CD4-positive, CD25-positive, alpha-beta regulatory T cell (primary cell): ENCODE data around the gene NAV2. TPM values are rescaled to one million over a fixed set of nuclear protein-coding genes. Genes with fewer than 3 reads are reported as not detected.

ENCODE experiments used
- ATAC-seq, 2 donors: fragments of 150-1000 bp; cut with Tn5 transposase; one replicate each; pipeline ENCODE4 v1.10.0; 2021; ENCODE audit warnings: low read depth in 2 of 2, moderate number of reproducible peaks in 2 of 2, moderate library complexity in 1 of 2
- DNase-seq, 3 donors: peaks; one replicate each; pipeline versions ENCODE4 v3.0.0 to v3.0.0-alpha.2; 2012 to 2022; ENCODE audit warnings: mixed read lengths in 1 of 3
- H3K27ac ChIP-seq: one replicate; pipeline ENCODE4 v1.7.0; 2013; ENCODE audit warnings: mild to moderate bottlenecking, low read length; ENCODE audit not compliant: insufficient read depth, poor library complexity, severe bottlenecking
- H3K27me3 ChIP-seq: one replicate; pipeline ENCODE4 v1.7.0; 2013; ENCODE audit warnings: low read length; ENCODE audit not compliant: control insufficient read depth, insufficient read depth
- H3K36me3 ChIP-seq: one replicate; pipeline ENCODE4 v1.7.0; 2013; ENCODE audit warnings: mild to moderate bottlenecking, low read length, moderate library complexity; ENCODE audit not compliant: control insufficient read depth, insufficient read depth
- H3K4me1 ChIP-seq: 2 replicates; pipeline ENCODE4 v1.7.0; 2013; ENCODE audit warnings: mild to moderate bottlenecking, low read length; ENCODE audit not compliant: insufficient read depth, control insufficient read depth, poor library complexity, severe bottlenecking
- H3K4me3 ChIP-seq: one replicate; pipeline ENCODE4 v1.7.0; 2013; ENCODE audit warnings: low read depth, mild to moderate bottlenecking, low read length, moderate library complexity
- H3K9me3 ChIP-seq, 2 experiments: 1 replicate in 1 of 2; 2 replicates in 1 of 2; pipeline ENCODE4 v1.7.0; 2013; ENCODE audit warnings: low read length in 2 of 2, mild to moderate bottlenecking in 1 of 2, moderate library complexity in 1 of 2; ENCODE audit not compliant: control insufficient read depth in 2 of 2
- H3K27ac Mint-ChIP-seq, 3 donors: one replicate each; pipeline ENCODE4 v1.8.0; 2020 to 2022; ENCODE audit warnings: mild to moderate bottlenecking in 3 of 3, mixed read lengths in 3 of 3, moderate library complexity in 2 of 3
- H3K27me3 Mint-ChIP-seq: one replicate; pipeline ENCODE4 v1.8.0; 2022; ENCODE audit warnings: mild to moderate bottlenecking, mixed read lengths
- H3K36me3 Mint-ChIP-seq: one replicate; pipeline ENCODE4 v1.8.0; 2020; ENCODE audit warnings: mixed read lengths
- H3K4me1 Mint-ChIP-seq, 4 donors: one replicate each; pipeline ENCODE4 v1.8.0; 2020 to 2022; ENCODE audit warnings: mixed read lengths in 4 of 4, mild to moderate bottlenecking in 1 of 4
- H3K4me3 Mint-ChIP-seq, 4 donors: one replicate each; pipeline ENCODE4 v1.8.0; 2020 to 2022; ENCODE audit warnings: mild to moderate bottlenecking in 4 of 4, mixed read lengths in 4 of 4, moderate library complexity in 3 of 4
- H3K9me3 Mint-ChIP-seq, 7 donors: one replicate each; pipeline ENCODE4 v1.8.0; 2020 to 2022; ENCODE audit warnings: mixed read lengths in 7 of 7, mild to moderate bottlenecking in 3 of 7, moderate library complexity in 2 of 7
- polyA plus RNA-seq, 4 donors: library from polyadenylated mRNA; unstranded; fragments of 300-500 nt; fragmentation: Illumina TruSeq; gene quantifications; one replicate each; pipeline ENCODE4 v1.2.3, GENCODE V29; 2021
- total RNA-seq: library from RNA; stranded (reverse); gene quantifications from one replicate; pipeline ENCODE4 v1.2.3, GENCODE V29; 2022

NAV2 gene
- total and polyA plus RNA-seq, 5 donors from 2014 or later = 0.14 to 0.59 (median 0.36) TPM; not detected in 2

DNA sequence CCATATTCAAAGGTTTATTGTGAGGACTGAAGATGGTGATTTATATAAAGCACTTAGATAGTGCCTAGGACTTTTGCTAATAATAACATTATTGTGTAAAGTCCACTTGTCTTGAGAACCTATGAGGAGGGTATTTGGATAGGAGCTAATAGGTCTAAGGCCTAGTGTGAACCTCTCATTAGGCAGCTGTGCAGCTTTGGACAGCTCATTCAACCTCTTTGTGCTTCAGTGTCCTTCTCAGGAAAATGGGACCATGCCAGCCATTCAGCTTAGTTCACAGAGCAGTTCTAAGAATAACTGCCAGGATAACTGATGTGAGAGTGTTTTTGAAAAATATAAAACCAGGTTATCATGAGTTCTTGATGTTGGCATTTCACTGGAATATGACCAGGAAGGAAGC, 56.2 kb downstream of the NAV2 start:
- Histone ChIP-seq H3K27me3 (peaks cover 5% of the 10 kb centered on the region), H3K27ac (no peak overlapping the region), H3K4me1 (no peaks in the 10 kb centered on the region), H3K36me3 (no peaks in the 10 kb centered on the region), H3K4me3 (no peak overlapping the region), H3K9me3 (no peaks in the 10 kb centered on the region)
- Mint-ChIP-seq H3K27ac (no peak overlapping the region), H3K4me3 (no peak overlapping the region), H3K9me3 (no peaks in the 10 kb centered on the region), H3K36me3 (no peaks in the 10 kb centered on the region), H3K27me3 (peaks cover 20% of the 10 kb centered on the region), H3K4me1 (no peaks in the 10 kb centered on the region)
- DNase-seq (no peak), ATAC-seq (no peak)

DNA sequence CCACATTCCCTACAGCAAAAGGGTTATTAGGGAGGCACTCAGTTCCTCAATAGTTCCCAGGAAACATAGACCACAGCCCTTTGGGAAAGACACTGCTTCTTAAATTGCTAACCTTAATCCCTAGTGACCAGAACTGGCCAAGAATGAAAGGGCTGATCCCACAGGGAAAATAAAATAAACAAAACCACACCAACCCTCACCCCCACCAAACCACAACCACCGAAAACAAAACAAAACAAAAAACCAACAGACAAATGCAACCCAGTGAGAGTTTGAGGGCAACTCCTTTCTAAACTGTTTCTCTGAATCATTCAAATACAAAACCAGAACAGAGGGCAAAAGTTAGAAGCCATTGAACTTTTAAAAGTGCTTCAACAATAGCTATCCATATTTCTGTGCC, 57.2 kb downstream of the NAV2 start:
- Histone ChIP-seq H3K9me3 (no peaks in the 10 kb centered on the region), H3K4me3 (no peak overlapping the region), H3K27ac (no peak overlapping the region), H3K4me1 (no peaks in the 10 kb centered on the region), H3K27me3 (peaks cover 5% of the 10 kb centered on the region), H3K36me3 (no peaks in the 10 kb centered on the region)
- peak overlapping the region in 1 of 3 donors; percentile 64 for H3K27ac Mint-ChIP-seq
- H3K9me3 Mint-ChIP-seq = no peaks in the 10 kb centered on the region
- no peaks in the 10 kb centered on the region for H3K4me1 Mint-ChIP-seq
- DNase-seq (no peak), ATAC-seq (no peak)
- peaks cover 27% of the 10 kb centered on the region for H3K27me3 Mint-ChIP-seq
- no peaks in the 10 kb centered on the region for H3K36me3 Mint-ChIP-seq
- H3K4me3 Mint-ChIP-seq = no peak overlapping the region

- H3K9me3 Mint-ChIP-seq = no peaks in the 10 kb centered on the region
- no peak overlapping the region for H3K4me3 Mint-ChIP-seq
- H3K27ac ChIP-seq = no peak overlapping the region
- H3K4me1 ChIP-seq = no peaks in the 10 kb centered on the region
- ATAC-seq (no peak), DNase-seq (no peak)
- H3K36me3 Mint-ChIP-seq = no peaks in the 10 kb centered on the region
- H3K27me3 ChIP-seq = peaks cover 8% of the 10 kb centered on the region
- no peaks in the 10 kb centered on the region for H3K4me1 Mint-ChIP-seq
- no peak overlapping the region for H3K4me3 ChIP-seq
- H3K27ac Mint-ChIP-seq = no peak overlapping the region
- H3K27me3 Mint-ChIP-seq = peaks cover 27% of the 10 kb centered on the region
- no peaks in the 10 kb centered on the region for H3K36me3 ChIP-seq
- H3K9me3 ChIP-seq = no peaks in the 10 kb centered on the region
Measured at GRCh38 chr11:19770277-19770676, 57.6 kb downstream of the NAV2 start.

DNA sequence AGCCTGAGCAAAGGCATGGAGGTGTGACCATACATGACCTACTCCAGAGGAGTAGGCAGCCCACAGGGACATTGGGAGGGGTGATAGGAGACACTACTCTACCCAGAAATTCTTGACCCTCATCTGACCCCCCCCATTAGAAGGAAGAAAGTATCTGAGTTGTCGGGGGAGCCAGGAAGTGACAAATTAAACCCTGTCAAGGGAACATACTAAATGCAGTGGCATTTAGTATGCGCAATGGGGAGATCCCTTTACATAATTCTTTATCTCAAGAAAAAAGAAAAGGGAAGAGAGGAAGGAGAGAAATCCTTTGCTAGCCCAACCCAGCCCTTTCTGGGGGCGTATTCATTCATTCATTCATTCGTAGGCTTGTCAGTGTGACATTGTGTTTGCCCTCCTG, 58.8 kb downstream of the NAV2 start:
- Histone ChIP-seq H3K27ac (no peak overlapping the region), H3K36me3 (no peaks in the 10 kb centered on the region), H3K4me1 (no peaks in the 10 kb centered on the region), H3K27me3 (peaks cover 15% of the 10 kb centered on the region), H3K4me3 (no peak overlapping the region), H3K9me3 (no peaks in the 10 kb centered on the region)
- H3K27ac Mint-ChIP-seq = no peak overlapping the region
- ATAC-seq = no peak
- H3K4me1 Mint-ChIP-seq = peaks cover 0 to 4% (median 0%) of the 10 kb centered on the region in 4 donors
- H3K36me3 Mint-ChIP-seq = no peaks in the 10 kb centered on the region
- peaks cover 0 to 2% (median 0%) of the 10 kb centered on the region in 7 donors for H3K9me3 Mint-ChIP-seq
- no peak for DNase-seq
- H3K27me3 Mint-ChIP-seq = peaks cover 29% of the 10 kb centered on the region
- no peak overlapping the region for H3K4me3 Mint-ChIP-seq

DNA sequence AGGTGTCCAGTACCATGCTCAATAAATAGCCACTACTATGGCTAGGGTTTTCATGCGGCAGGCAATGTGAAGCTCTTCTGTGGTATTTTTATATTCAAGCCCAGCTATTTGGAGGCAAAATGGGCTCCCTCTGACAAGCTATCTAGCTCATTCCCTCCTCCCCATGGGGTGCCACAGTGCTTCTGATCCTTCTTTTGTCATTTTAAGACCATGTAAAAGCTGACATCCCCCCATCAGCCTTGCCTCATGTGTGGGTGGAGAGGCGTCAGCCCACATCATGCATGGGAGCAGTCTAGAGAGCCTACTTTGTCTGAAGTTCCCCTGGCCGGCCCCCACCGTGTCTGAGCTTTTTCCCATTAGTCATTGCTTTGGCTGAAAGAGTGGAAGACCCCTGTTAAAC, 59.8 kb downstream of the NAV2 start:
- Histone ChIP-seq H3K4me3 (no peak overlapping the region), H3K27me3 (peaks cover 15% of the 10 kb centered on the region), H3K9me3 (no peaks in the 10 kb centered on the region), H3K36me3 (no peaks in the 10 kb centered on the region), H3K4me1 (no peaks in the 10 kb centered on the region), H3K27ac (no peak overlapping the region)
- no peak for DNase-seq
- Mint-ChIP-seq H3K4me3 (no peak overlapping the region), H3K27ac (no peak overlapping the region), H3K9me3 (peaks cover 0 to 2% (median 0%) of the 10 kb centered on the region in 7 donors), H3K4me1 (peaks cover 0 to 7% (median under 1%) of the 10 kb centered on the region in 4 donors), H3K27me3 (peaks cover 27% of the 10 kb centered on the region), H3K36me3 (no peaks in the 10 kb centered on the region)
- ATAC-seq = no peak

- no peak overlapping the region for H3K27ac ChIP-seq
- peaks cover 41% of the 10 kb centered on the region for H3K27me3 Mint-ChIP-seq
- no peaks in the 10 kb centered on the region for H3K4me1 ChIP-seq
- no peak overlapping the region for H3K4me3 Mint-ChIP-seq
- H3K36me3 Mint-ChIP-seq = no peaks in the 10 kb centered on the region
- DNase-seq (no peak), ATAC-seq (no peak)
- H3K4me3 ChIP-seq = no peak overlapping the region
- H3K4me1 Mint-ChIP-seq = peaks cover 0 to 14% (median 5%) of the 10 kb centered on the region in 4 donors
- no peak overlapping the region for H3K27ac Mint-ChIP-seq
- H3K9me3 ChIP-seq = no peaks in the 10 kb centered on the region
- H3K9me3 Mint-ChIP-seq = peaks cover 0 to 2% (median 0%) of the 10 kb centered on the region in 7 donors
- peaks cover 27% of the 10 kb centered on the region for H3K27me3 ChIP-seq
- H3K36me3 ChIP-seq = no peaks in the 10 kb centered on the region
Measured at GRCh38 chr11:19774329-19774728, 61.7 kb downstream of the NAV2 start.

- H3K4me3 ChIP-seq = no peak overlapping the region
- no peak overlapping the region for H3K27ac ChIP-seq
- Mint-ChIP-seq H3K4me1 (peaks cover 0 to 14% (median 5%) of the 10 kb centered on the region in 4 donors), H3K27me3 (peaks cover 47% of the 10 kb centered on the region), H3K9me3 (peaks cover 0 to 2% (median 0%) of the 10 kb centered on the region in 7 donors), H3K4me3 (no peak overlapping the region), H3K27ac (no peak overlapping the region), H3K36me3 (no peaks in the 10 kb centered on the region)
- H3K27me3 ChIP-seq = peaks cover 29% of the 10 kb centered on the region
- ATAC-seq = no peak
- no peak for DNase-seq
- no peaks in the 10 kb centered on the region for H3K9me3 ChIP-seq
- no peaks in the 10 kb centered on the region for H3K4me1 ChIP-seq
- H3K36me3 ChIP-seq = no peaks in the 10 kb centered on the region
Measured at GRCh38 chr11:19774817-19775580, 62.4 kb downstream of the NAV2 start.

DNA sequence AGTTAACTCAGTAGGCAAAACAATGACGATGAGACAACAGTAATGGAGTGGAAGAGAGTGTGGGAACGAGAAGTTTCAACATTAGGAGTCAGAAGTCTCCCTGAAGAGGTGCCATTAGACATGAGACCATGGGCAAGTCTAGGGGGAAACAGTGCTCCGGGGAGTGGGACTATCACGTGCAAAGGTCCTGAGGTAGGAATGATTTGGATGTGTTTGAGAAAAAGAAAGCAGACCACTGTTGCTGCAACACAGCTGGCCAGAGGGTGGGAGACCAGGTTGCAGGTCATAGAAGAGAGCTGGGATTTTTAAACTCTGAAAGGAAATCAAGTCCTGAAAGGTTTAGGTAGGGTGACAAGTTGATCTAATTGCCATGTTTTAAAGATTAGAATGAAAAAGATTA, 63.0 kb downstream of the NAV2 start:
- H3K27me3 ChIP-seq = peaks cover 29% of the 10 kb centered on the region
- Mint-ChIP-seq H3K4me1 (peaks cover 0 to 14% (median 5%) of the 10 kb centered on the region in 4 donors), H3K27me3 (peaks cover 47% of the 10 kb centered on the region), H3K4me3 (peak overlapping the region in 2 of 4 donors; percentile 54 to 56), H3K27ac (no peak overlapping the region), H3K9me3 (peaks cover 0 to 3% (median 0%) of the 10 kb centered on the region in 7 donors), H3K36me3 (no peaks in the 10 kb centered on the region)
- ATAC-seq (no peak), DNase-seq (no peak)
- no peaks in the 10 kb centered on the region for H3K9me3 ChIP-seq
- no peak overlapping the region for H3K4me3 ChIP-seq
- H3K36me3 ChIP-seq = no peaks in the 10 kb centered on the region
- no peak overlapping the region for H3K27ac ChIP-seq
- H3K4me1 ChIP-seq = no peaks in the 10 kb centered on the region
